HT1080 (cell line): Measurements from ENCODE around the gene SSX2IP. TPM values are rescaled to one million over a fixed set of nuclear protein-coding genes. Genes with fewer than 3 reads are reported as not detected.
"Not testable (repeated sequence)": the region's sequence is repeated elsewhere in the genome, so short reads cannot be mapped to it uniquely, and the experiment has no call there.

Experiments used
- DNase-seq: peaks from one replicate; pipeline ENCODE4 v3.0.0-alpha.2; 2015; ENCODE audit warnings: low read depth
- polyA plus RNA-seq, 2 experiments: library from polyadenylated mRNA; depleted of rRNA; stranded (reverse); fragments of >200 nt; gene quantifications; 2 replicates each; pipeline ENCODE4 v1.2.3, GENCODE V29; 2015
- total RNA-seq: library from RNA; depleted of rRNA; stranded (reverse); fragments of >200 nt; shearing (Covaris generic); gene quantifications from 2 replicates; pipeline ENCODE4 v1.2.3, GENCODE V29; 2014; rRNA removed

Gene SSX2IP, protein sequence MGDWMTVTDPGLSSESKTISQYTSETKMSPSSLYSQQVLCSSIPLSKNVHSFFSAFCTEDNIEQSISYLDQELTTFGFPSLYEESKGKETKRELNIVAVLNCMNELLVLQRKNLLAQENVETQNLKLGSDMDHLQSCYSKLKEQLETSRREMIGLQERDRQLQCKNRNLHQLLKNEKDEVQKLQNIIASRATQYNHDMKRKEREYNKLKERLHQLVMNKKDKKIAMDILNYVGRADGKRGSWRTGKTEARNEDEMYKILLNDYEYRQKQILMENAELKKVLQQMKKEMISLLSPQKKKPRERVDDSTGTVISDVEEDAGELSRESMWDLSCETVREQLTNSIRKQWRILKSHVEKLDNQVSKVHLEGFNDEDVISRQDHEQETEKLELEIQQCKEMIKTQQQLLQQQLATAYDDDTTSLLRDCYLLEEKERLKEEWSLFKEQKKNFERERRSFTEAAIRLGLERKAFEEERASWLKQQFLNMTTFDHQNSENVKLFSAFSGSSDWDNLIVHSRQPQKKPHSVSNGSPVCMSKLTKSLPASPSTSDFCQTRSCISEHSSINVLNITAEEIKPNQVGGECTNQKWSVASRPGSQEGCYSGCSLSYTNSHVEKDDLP
- total RNA-seq, result 18.6 and 21.4 TPM in 2 replicates
- 13.3 and 17.8 TPM in 2 replicates for polyA plus RNA-seq (2015; cell fraction: cytosol; rRNA removed)
- 10.5 and 11.3 TPM in 2 replicates for polyA plus RNA-seq (2015; cell fraction: nucleus; rRNA removed)

DNA sequence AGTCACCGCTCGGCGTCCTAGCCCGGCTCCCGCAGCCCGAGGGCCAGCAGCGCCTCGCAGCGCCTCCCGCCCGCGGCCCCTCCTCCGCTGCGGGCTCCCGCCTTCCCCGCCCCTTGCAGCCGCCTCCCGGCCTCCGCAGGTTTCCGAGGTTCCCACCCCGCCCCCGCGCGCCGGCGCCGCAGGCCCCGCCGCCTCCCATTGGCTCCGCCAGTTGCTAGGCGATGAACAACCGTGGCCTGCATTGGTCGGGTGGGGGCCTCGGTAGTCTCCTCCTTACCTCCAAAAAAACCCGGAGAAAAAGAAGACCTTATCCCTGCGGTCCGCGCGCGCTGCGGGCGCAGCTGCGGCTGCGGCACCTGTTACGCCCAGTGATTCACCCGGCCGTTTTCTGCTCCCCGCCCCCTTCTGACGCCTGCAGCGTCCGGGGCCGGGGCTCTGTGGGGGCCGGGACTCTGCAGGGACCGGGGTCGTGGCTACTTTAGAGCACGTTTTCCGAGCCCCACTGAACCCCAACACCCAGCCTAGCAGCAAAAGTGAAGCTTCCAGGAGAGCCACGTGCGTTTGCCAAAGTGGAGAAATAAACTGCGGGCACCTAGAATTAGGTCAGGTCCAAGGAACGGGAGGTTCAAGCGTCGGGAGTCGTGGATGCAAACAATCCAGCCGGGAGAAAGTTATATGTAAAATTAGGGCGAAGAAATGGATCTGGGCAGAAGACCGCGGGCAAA lies at the start of gene SSX2IP:
Gene SSX2IP (minus strand): TSS at position 65 of the 725 bp plus-strand sequence. CDS start 19,242 bp downstream, outside the sequence.
- peak; percentile 96 for DNase-seq

DNA sequence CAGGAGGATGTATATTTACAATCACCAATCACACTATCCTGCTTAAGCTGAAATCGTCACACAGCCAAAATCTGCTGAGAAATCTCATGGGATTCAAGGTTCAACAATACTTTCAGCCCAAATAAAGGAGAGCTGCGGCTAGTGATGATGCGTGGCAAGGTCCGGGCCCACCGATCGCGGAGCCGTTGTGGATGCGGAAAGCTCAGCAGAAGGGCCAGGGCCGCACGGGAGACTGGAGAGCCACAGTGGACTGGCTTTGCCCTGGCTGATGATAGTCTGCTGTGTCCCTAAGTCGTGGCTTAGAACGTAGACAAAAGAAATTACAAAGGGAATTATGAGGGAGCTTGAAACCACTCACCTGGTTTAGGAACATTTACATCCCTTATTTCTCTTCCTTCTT lies 48.0 kb upstream of the SSX2IP start:
- DNase-seq, result no peak

DNA sequence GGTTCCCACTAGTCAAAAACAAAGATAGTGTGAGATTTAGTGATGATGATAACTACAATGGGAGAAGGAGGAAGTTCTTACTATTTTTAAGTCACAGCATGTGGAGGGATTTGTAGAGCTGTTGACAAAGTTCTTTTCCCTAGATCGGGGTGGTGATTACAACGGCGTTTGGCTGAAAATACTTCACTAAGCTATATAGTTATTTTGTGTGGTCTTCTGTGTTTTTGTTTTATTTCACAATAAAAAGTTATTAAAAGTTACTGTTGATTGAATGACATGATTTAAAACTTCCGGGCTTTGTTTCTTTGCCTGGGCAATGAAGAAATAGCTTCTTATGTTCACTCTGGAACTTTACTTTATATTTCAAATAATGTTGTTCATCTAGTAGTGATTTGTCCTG lies 47.3 kb upstream of the SSX2IP start:
- DNase-seq, result no peak

DNA sequence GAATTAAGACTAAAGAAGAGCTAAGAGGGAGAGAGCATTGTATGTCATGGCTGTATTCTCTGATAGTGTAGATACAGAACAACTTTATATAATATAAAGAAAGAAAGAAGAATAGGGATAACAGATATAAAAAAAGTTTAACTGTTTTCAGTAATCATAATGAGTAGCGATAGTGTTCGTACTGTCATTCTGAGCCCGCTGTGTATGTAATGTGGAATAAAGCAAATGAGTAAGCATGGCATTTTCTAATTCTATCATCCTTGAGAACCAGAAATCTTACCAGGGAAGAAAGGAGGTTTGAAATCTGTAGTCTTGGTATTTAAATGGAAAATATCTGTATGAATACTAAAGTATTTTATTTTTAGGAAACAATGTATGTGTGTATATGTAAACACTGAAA lies 46.7 kb upstream of the SSX2IP start:
- no peak for DNase-seq

DNA sequence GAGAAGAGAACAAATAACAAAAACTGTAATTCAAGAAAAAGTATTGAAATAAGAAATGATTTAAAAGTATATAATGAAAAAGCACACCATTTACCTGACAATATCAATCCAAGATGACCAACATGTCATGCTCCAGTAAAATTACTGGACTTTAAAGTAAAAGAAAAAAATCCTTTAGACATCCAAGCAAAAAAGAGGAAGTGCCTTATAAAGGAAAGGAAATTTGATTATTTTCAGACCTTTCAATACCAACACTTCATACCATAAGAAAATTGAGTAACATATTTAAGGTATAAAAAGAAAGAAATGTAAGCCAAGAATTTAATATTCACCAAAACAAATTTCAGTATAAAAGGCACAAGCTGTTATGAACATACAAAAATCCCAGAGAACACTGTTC lies 46.2 kb upstream of the SSX2IP start:
- DNase-seq, result no peak

DNA sequence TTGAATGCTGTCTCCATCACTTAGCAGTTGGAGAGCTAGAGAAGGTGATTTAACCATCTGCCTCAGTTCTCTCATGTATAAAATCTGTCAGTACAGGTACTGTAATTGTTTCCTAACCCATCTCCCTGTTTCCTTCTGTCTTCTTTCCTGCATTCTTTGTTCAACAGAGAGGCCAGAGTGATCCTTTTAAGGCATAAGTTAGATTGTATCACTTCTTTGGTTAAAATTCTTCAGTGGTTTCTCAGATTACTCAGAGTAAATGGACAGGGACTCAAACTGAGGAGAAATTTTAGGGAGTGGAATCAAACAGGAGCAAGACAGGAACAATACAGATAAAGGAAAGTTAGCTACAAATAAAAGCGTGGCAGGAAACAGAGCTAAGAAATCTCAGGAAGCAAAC lies 45.2 kb upstream of the SSX2IP start:
- DNase-seq, result no peak

DNA sequence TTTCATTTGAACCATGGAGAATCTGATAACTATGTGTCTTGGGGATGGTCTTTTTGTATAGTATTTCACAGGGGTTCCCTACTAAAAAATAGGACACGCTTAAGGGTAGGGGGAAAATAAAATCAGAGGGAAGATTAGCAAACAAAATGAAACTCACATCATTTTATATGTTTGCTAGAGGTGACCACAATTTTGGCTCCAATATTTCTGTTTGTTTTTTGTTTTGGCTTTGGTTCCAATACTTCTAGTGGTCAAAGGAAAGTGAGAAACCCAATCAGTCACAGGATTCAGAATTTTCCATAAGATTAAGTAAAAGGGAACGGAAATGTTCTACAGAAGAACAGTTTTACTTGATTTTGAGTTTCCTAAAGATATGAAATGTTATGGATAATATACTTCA lies 42.3 kb upstream of the SSX2IP start:
- no peak for DNase-seq

DNA sequence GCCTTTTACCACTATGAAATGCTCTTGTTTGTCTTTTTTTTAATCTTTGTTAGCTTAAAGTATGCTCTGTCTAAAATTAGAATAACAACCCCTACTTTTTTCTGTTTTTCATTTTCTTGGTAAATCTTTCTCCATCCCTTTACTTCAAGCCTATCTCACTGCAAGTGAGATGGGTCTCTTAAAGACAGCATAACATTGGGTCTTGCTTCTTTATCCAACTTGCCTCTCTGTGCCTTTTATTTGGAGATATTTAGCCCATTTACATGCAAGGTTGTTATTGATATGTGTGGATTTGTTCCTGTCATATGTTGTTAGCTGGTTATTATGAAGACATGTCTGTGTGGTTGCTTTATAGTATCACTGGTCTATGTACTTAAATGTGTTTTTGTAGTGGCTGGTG lies 41.3 kb upstream of the SSX2IP start:
- DNase-seq, result no peak

DNA sequence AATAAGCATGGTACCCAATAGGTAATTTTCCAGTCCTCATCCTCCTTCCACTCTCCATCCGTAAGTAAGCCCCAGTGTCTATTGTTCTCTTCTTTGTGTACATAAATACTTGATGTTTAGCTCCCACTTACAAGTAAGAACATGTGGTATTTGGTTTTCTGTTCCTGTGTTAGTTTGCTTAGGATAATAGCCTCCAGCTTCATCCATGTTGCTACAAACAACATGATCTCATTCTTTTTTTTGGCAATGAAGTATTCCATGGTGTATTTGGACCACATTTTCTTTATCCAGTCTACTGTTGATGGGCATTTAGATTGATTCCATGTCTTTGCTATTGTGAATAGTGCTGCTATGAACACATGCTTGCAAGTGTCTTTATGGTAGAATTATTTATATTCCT lies 37.5 kb upstream of the SSX2IP start:
- DNase-seq, result not testable (repeated sequence)

DNA sequence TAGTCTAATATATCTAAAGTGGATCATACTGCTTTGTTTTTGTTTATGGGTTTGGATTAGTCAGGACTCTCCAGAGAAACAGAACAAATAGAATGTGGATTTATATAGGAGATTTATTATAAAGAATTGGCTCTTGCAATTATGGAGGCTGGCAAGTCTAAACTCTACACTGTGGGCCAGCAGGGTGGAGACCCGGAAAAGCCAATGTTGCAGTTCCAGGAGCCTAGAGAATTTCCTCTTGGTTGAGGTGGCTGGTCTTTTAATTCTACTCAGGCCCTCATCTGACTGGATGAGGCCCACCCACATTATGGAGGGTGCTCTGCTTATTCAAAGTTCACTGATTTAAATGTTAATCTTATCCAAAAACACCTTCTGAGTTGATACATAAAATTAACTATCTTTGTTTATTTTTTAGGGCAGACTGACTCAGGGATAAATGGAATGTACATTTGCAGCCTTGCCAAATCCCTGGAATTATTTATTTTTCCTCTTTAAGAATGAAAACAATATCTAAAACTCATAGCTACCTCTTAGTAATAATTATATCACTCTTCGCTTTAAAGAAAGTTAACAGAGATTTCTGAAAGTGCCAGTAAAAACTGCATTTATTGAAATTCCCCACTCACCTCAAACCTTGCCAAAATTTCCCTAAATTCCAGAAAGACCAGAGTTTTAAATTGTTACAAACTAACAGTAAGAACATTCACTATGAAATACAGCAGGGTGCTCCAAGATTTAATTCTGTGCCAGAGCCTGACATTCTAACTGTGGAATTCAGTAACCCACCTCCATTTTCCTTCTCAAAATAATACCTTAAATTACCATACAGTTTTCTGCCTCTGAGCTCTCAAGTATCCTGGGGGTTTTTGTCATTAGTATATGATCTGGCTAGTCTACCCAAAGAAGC lies 36.6 kb upstream of the SSX2IP start:
- DNase-seq, result no peak

DNA sequence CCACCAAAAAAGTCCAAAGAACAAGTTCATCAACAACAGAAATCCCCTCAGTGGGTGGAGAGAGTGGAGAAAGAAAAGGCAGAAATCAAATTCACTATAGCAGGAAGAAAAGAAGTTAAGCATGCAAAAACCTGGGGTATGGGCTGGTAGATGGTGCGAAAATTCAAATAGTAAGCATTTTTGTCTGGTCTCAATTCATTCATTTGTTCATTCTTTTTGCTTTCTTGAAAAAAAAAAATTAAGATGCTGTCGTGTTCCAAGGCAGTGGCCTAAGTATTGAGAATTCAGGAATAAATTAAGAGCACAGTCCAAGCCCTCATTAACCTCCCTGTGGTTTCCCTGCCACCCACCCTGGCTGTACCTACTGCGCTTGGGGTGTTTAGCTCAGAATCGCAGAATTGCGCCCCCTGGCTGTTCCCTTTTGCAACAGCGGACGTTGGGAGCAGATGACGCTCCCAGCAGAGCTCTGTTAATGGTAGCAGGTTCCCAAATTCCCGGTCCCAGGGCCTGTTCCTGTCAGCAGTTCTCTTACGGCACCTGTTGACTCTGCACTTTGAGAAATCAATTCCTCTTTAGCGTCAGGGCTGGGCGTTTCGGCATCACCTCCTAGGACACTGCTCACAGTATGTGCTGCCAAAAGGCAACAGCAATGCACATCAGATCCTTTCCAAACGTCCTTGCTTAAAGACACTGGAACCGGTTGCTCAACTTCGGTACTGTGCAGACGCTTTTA lies 34.0 kb upstream of the SSX2IP start:
- DNase-seq, result no peak

DNA sequence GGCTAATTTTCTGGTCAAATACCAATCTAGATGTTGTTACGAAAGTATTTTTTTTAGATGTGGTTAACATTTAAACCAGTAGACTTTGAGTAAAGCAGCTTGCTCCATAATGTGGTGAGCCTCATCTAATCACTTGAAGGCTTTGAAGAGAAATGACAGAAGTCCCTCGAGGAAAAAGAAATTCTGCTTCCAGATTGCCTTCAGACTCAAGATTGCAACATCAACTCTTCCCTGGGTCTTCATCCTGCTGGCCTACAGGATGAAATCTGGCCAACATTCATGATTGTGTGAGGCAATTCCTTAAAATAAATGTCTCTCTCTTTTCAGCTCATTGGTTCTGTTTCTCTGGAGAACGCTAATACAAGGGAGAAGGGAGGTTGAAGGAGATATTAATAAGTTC lies 32.5 kb upstream of the SSX2IP start:
- no peak for DNase-seq

DNA sequence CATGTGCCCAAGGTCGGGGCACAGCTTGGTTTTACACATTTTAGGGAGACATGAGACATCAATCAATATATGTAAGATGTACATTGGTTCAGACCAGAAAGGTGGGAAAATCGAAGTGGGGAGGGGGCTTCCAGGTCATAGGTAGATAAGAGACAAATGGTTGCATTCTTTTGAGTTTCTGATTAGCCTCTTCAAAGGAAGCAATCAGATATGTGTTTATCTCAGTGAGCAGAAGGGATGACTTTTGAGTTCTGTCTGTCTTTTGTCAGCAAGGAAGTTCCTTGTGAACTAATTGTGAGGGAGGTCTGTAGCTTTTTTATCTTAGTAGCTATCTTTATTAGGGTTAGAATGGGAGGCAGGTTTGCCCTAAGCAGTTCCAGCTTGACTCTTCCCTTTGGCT lies 31.6 kb upstream of the SSX2IP start:
- DNase-seq, result not testable (repeated sequence)

DNA sequence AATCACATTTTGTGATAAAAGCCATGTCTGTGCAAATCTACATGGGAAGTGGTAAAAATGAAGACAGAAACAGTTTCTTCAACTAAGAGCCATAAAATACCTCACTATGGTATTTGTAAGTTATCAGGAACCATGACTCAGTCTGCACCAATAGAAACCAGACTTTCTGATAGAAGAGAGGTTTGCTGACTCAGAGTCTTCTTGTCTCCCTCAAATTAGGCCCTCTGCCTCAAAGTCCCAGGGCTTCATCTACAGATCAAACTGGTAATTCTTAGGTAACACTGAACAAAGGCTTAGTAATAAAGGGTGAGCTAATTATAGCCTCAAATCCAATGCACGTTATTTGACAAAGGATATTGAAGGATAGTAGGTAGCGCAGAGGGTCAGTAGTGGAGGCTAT lies 30.9 kb upstream of the SSX2IP start:
- peak; percentile 36 for DNase-seq

DNA sequence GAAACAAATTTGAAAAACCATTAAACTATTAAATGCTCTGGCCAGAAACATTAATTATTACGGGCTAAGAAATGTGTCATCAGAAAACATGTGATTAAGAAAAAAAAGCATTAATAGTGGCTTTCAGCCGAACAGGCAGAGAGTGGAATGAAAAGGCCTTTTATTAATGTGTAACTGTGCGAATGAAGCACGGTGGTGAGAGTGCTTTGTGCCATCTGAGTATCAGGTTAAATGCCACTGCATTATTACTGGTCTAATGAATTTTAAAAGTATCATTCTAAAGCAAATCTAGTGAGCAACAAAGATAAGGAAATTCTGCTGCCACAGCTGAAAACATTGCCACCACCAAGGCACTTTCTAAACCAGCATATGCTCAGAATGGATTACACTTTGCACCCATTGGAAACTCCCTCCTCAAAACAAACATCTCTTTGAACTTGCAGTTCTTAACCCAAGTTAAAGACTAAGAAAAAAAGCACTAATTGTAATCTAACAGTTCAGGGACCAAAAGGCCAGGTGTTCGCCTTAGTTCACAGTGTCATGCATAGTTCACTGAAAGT lies 30.0 kb upstream of the SSX2IP start:
- no peak for DNase-seq

DNA sequence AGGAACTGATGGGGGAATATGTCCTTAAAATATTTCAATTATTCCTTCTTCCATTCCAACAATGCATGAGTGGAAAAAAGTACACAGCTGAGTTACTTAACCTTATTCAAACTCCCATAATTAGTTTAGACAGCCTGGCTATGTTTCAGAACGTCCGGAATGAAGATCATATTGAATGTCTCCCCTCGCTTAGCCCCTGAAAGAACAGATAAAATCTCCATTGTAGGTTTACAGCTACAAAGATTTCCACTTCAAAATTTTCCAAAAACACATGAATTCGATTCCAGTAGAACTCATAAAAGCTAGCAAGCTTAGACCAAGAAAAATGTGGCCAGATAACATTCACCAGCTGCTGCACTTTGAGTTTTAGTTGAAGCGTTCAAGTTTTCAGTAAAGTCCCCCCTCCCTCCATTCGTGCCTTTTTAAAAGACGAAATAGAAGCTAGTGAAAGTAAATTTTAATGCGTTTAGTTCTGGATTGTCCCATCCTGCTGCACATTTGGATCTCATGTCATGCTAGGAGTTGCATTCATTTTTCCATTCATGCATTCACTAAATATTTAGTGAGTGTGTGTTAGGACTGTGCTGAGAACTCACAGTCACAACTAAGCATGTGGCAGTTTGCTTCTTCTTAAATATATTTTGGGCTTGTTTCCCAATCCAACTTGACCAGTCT lies 29.4 kb upstream of the SSX2IP start:
- no peak for DNase-seq

DNA sequence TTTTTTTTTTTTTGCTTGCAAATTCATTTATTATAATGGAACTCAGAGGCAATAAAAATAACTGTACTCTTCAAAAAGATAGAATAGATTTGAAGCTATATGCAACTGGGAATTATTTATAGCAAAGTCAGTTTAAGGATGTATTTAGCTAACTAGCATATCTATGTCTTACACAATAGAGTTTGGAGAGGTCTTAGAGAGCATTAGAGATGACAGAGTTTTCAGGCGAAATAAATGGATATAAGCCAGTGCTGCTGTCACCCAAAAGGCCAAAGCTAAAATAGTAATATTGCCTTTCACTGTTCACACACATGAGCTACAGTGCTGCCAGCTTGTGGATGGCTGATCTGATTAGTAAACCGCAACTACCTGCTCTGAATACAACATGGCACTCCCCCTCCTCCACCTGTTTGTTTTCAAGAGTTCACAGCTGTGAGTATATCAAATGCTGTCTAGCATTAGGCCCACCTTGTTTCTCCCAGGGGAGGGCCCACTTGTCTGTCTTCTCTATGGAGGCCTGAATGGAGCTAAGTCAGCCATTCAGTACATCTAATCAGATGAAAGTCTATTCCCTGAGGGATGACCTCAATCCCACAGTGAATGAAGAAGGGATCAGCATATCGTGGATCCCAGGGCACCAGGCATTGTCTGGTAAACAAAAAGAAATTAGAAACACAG lies 25.2 kb upstream of the SSX2IP start:
- no peak for DNase-seq

DNA sequence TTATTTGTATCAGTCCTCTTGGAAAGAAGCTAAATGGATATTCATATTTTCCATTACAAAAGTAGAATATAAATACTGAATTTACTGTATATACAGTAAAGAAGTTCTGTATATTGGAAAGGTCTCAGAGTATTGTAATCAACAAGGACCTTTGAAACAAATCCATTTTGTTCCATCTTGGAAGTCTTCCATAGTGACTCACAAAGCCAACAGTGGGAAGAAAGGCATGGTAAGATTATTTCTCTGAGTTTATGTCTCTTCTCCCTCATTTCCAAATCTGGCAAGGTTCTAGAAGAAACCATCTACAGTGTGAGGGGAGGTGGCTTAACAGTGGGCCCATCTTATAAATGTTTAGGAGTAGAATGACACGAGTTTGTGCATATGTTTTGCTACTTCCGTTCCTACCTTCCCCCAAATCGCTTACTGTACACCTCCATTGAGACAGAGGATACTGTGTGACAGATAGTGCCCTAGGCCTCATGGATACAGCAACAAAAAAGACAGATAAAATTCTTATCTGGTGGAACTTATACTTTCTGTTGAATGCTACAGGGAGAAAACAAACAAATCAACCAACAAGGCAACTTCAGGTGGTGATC lies 22.1 kb upstream of the SSX2IP start:
- peak; percentile 61 for DNase-seq
